Smooth muscle cell (in vitro differentiated cells): ENCODE results near the gene VRK3. TPM values are rescaled to one million over a fixed set of nuclear protein-coding genes. Genes with fewer than 3 reads are reported as not detected.

ENCODE experiments used
- DNase-seq: peaks from one replicate; lab custom pipeline; 2025; ENCODE audit not compliant: unreplicated experiment; lab: John Stamatoyannopoulos, UW
- H2AFZ ChIP-seq: fragments of 200-600 bp; sonication (generic); 2 replicates; pipeline ENCODE4 v1.6.0; 2016; ENCODE audit warnings: antibody characterized with exemption, low read depth, mild to moderate bottlenecking
- H3F3A ChIP-seq: fragments of 200-600 bp; sonication (generic); 2 replicates; pipeline ENCODE4 v1.6.0; 2017; ENCODE audit warnings: antibody characterized with exemption, low read depth
- H3K27ac ChIP-seq: fragments of 200-600 bp; sonication (generic); 2 replicates; pipeline ENCODE4 v1.5.1; 2016; ENCODE audit warnings: low read depth, mild to moderate bottlenecking
- H3K27me3 ChIP-seq: fragments of 200-600 bp; sonication (generic); 2 replicates; pipeline ENCODE4 v1.6.1; 2016; ENCODE audit warnings: low read depth, mild to moderate bottlenecking
- H3K36me3 ChIP-seq: fragments of 200-600 bp; sonication (generic); 2 replicates; pipeline ENCODE4 v1.5.1; 2016; ENCODE audit warnings: low read depth
- H3K4me1 ChIP-seq: fragments of 200-600 bp; sonication (generic); 2 replicates; pipeline ENCODE4 v1.5.1; 2016; ENCODE audit warnings: low read depth
- H3K4me2 ChIP-seq: fragments of 200-600 bp; sonication (generic); 2 replicates; pipeline ENCODE4 v1.6.0; 2016; ENCODE audit warnings: mild to moderate bottlenecking
- H3K4me3 ChIP-seq: fragments of 200-600 bp; sonication (generic); 2 replicates; pipeline ENCODE4 v1.5.1; 2016; ENCODE audit warnings: mild to moderate bottlenecking
- H3K79me2 ChIP-seq: fragments of 200-600 bp; sonication (generic); 2 replicates; pipeline ENCODE4 v1.6.0; 2016; ENCODE audit warnings: low read depth, mild to moderate bottlenecking
- H3K9ac ChIP-seq: fragments of 200-600 bp; sonication (generic); 2 replicates; pipeline ENCODE4 v1.6.0; 2016; ENCODE audit warnings: low read depth
- H3K9me3 ChIP-seq: fragments of 200-600 bp; sonication (generic); replicated peaks from 2 replicates; pipeline ENCODE4 v1.5.1; 2016; ENCODE audit warnings: low read depth
- H4K20me1 ChIP-seq: fragments of 200-600 bp; sonication (generic); 2 replicates; pipeline ENCODE4 v1.6.0; 2016; ENCODE audit warnings: low read depth
- CTCF ChIP-seq: fragments of 200-600 bp; sonication (generic); IDR thresholded peaks from 2 replicates; pipeline ENCODE4 v1.5.1; 2017; ENCODE audit warnings: borderline replicate concordance, mild to moderate bottlenecking, antibody characterized with exemption; ENCODE audit not compliant: insufficient read depth, poor library complexity, severe bottlenecking
- WGBS: methylation state at CpG from one replicate; pipeline ENCODE4 v1.1.7; 2016; ENCODE audit warnings: low lambda C conversion rate; 5-methylcytosine and 5-hydroxymethylcytosine counted together
- polyA plus RNA-seq: library from polyadenylated mRNA; unstranded; fragments of >200 nt; fragmentation: Nextera tagmentation; extraction: Ambion mirVana; gene quantifications from 2 replicates; pipeline ENCODE4 v1.2.1, GENCODE V29; 2016
- total RNA-seq: library from RNA; depleted of rRNA; stranded (reverse); fragments of >200 nt; gene quantifications from 2 replicates; pipeline ENCODE4 v1.2.3, GENCODE V29; 2014

The VRK3 gene
- total and polyA plus RNA-seq, 2 experiments from 2014 or later: 24.6 to 41.4 TPM

GRCh38 chr19:50030937-50031336 lies 5.8 kb upstream of the VRK3 start:
- Histone ChIP-seq H3K4me3 (no peak overlapping the region), H3K9me3 (no peaks in the 10 kb centered on the region), H4K20me1 (no peaks in the 10 kb centered on the region), H2AFZ (no peak overlapping the region), H3K9ac (no peak overlapping the region), H3F3A (no peaks in the 10 kb centered on the region), H3K4me2 (no peak overlapping the region), H3K27me3 (no peaks in the 10 kb centered on the region), H3K36me3 (peaks cover 5% of the 10 kb centered on the region), H3K27ac (no peak overlapping the region), H3K79me2 (peaks cover 46% of the 10 kb centered on the region), H3K4me1 (peaks cover 5% of the 10 kb centered on the region)
- WGBS: 97% methylated on average over 11 of the region's 11 CpGs
- TF ChIP-seq CTCF: no peak
- DNase-seq: no peak

- no peaks in the 10 kb centered on the region for H3K27me3 ChIP-seq
- no peak overlapping the region for H3K4me2 ChIP-seq
- H3F3A ChIP-seq: no peaks in the 10 kb centered on the region
- no peaks in the 10 kb centered on the region for H3K9me3 ChIP-seq
- 86% methylated on average over 6 of the region's 6 CpGs for WGBS
- no peak for TF ChIP-seq CTCF
- H3K4me1 ChIP-seq: peaks cover 5% of the 10 kb centered on the region
- peaks cover 47% of the 10 kb centered on the region for H3K79me2 ChIP-seq
- H3K4me3 ChIP-seq: no peak overlapping the region
- DNase-seq: no peak
- H3K9ac ChIP-seq: no peak overlapping the region
- H2AFZ ChIP-seq: no peak overlapping the region
- H4K20me1 ChIP-seq: no peaks in the 10 kb centered on the region
- peaks cover 5% of the 10 kb centered on the region for H3K36me3 ChIP-seq
- no peak overlapping the region for H3K27ac ChIP-seq
These were observed 5.1 kb upstream of the VRK3 start for GRCh38 chr19:50030225-50030624.

GRCh38 chr19:50026550-50026906 lies 1.4 kb upstream of the VRK3 start:
- Histone ChIP-seq H3K4me2 (peak overlapping the region; percentile 90), H3K27ac (no peak overlapping the region), H4K20me1 (peaks cover 23% of the 10 kb centered on the region), H3F3A (no peaks in the 10 kb centered on the region), H2AFZ (no peak overlapping the region), H3K27me3 (no peaks in the 10 kb centered on the region), H3K36me3 (no peaks in the 10 kb centered on the region), H3K79me2 (peaks cover 70% of the 10 kb centered on the region), H3K9ac (peak overlapping the region; percentile 95), H3K4me3 (peak overlapping the region; percentile 68), H3K9me3 (no peaks in the 10 kb centered on the region), H3K4me1 (peaks cover 13% of the 10 kb centered on the region)
- no peak for TF ChIP-seq CTCF
- 93% methylated on average over 7 of the region's 7 CpGs for WGBS
- DNase-seq: no peak

GRCh38 chr19:50025794-50026549 lies 800 bp upstream of the VRK3 start, which contains the start of gene ZNF473:
ZNF473 (plus strand) TSS chr19:50026005; CDS start chr19:50031083, 5,078 bp downstream.
- Histone ChIP-seq H3K27me3 (no peaks in the 10 kb centered on the region), H3K9ac (peak within 1 kb of the TSS; percentile 95), H3K36me3 (no peaks in the 10 kb centered on the region), H4K20me1 (peaks cover 28% of the 10 kb centered on the region), H3K4me1 (peaks cover 13% of the 10 kb centered on the region), H3K9me3 (no peaks in the 10 kb centered on the region), H3K4me3 (peak within 1 kb of the TSS; percentile 78), H2AFZ (peak within 1 kb of the TSS; percentile 91), H3K27ac (peak within 1 kb of the TSS; percentile 96), H3K79me2 (peaks cover 68% of the 10 kb centered on the region), H3F3A (no peaks in the 10 kb centered on the region), H3K4me2 (peak within 1 kb of the TSS; percentile 96)
- WGBS: 18% methylated on average over 45 of the region's 45 CpGs
- peak; percentile 84 for DNase-seq
- no peak for TF ChIP-seq CTCF
